SKM-1 treated with dmso at 0.1 percent for 144 hours (cell line): ENCODE data around the gene L1CAM.

Source experiments
- DNase-seq: peaks from one replicate; lab custom pipeline; 2025; ENCODE audit not compliant: unreplicated experiment; lab: John Stamatoyannopoulos, UW

The L1CAM gene

GRCh38 chrX:153879741-153880439 lies 6.1 kb downstream of the L1CAM start:
- no peak for DNase-seq

GRCh38 chrX:153878969-153879653 lies 6.9 kb downstream of the L1CAM start:
- DNase-seq, result no peak

- DNase-seq, result no peak
Measured at GRCh38 chrX:153878345-153878744, 7.6 kb downstream of the L1CAM start.

GRCh38 chrX:153877571-153878261 lies 8.3 kb downstream of the L1CAM start:
- no peak for DNase-seq

GRCh38 chrX:153876112-153876491 lies 9.9 kb downstream of the L1CAM start:
- no peak for DNase-seq

- no peak for DNase-seq
Measured at GRCh38 chrX:153875391-153876111, 10.4 kb downstream of the L1CAM start.

GRCh38 chrX:153874366-153875125 lies 11.4 kb downstream of the L1CAM start:
- no peak for DNase-seq

GRCh38 chrX:153874085-153874365 lies 11.9 kb downstream of the L1CAM start:
- no peak for DNase-seq

- DNase-seq, result no peak
Measured at GRCh38 chrX:153873282-153874084, 12.5 kb downstream of the L1CAM start.

GRCh38 chrX:153871946-153872878 lies 13.8 kb downstream of the L1CAM start:
- DNase-seq, result no peak

- no peak for DNase-seq
Measured at GRCh38 chrX:153871451-153871850, 14.5 kb downstream of the L1CAM start.

GRCh38 chrX:153870791-153871360 lies 15.1 kb downstream of the L1CAM start:
- no peak for DNase-seq

- DNase-seq, result no peak
Measured at GRCh38 chrX:153870288-153870690, 15.7 kb downstream of the L1CAM start.

- DNase-seq, result no peak
Measured at GRCh38 chrX:153869473-153870287, 16.3 kb downstream of the L1CAM start.

- no peak for DNase-seq
Measured at GRCh38 chrX:153868576-153869472, 17.1 kb downstream of the L1CAM start.

- DNase-seq, result no peak
Measured at GRCh38 chrX:153867671-153868070, 18.3 kb downstream of the L1CAM start.

GRCh38 chrX:153867139-153867538 lies 18.8 kb downstream of the L1CAM start:
- DNase-seq, result no peak
